Stimulated activated CD8-positive, alpha-beta memory T cell treated with anti-CD3 and anti-CD28 coated beads, Interleukin-4, amount 100 ng/mL, for 1 hour (primary cell): ENCODE measurements around the gene PSMD9.

Source experiments
- DNase-seq, 2 donors: peaks; one replicate each; pipeline ENCODE4 v3.0.0-alpha.2; 2020; ENCODE audit warnings: low read depth in 2 of 2, low spot score in 1 of 2

Gene PSMD9

GRCh38 chr12:121949648-121950397, 61.2 kb downstream of the PSMD9 start:
- no peak for DNase-seq

- no peak for DNase-seq
Observed at GRCh38 chr12:121953117-121953692, 64.6 kb downstream of the PSMD9 start.

- no peak for DNase-seq
Observed at GRCh38 chr12:121953695-121954094, 65.1 kb downstream of the PSMD9 start.

- DNase-seq = no peak
Observed at GRCh38 chr12:121955258-121956237, 67.0 kb downstream of the PSMD9 start.

GRCh38 chr12:121957861-121958515, 69.4 kb downstream of the PSMD9 start:
- DNase-seq = no peak

- DNase-seq = no peak
Observed at GRCh38 chr12:121958541-121959240, 70.1 kb downstream of the PSMD9 start.

GRCh38 chr12:121960541-121960940, 72.0 kb downstream of the PSMD9 start:
- DNase-seq = no peak

GRCh38 chr12:121961195-121961879, 72.7 kb downstream of the PSMD9 start:
- DNase-seq = no peak

GRCh38 chr12:121963341-121964018, 74.9 kb downstream of the PSMD9 start:
- DNase-seq = no peak

GRCh38 chr12:121964813-121965643, 76.4 kb downstream of the PSMD9 start:
- no peak for DNase-seq

GRCh38 chr12:121966959-121967358, 78.4 kb downstream of the PSMD9 start:
- no peak for DNase-seq
